Subcutaneous abdominal adipose tissue (tissue), 5 donors: ENCODE measurements around the gene MAPK8IP3.

Experiments used
- H3K27ac ChIP-seq: one replicate; pipeline ENCODE4 v1.7.0; 2013; ENCODE audit warnings: low read depth, mild to moderate bottlenecking, inconsistent platforms, low read length, moderate library complexity
- H3K27me3 ChIP-seq, 5 donors: one replicate each; pipeline ENCODE4 v1.7.0; 2013; ENCODE audit warnings: low read length in 5 of 5, inconsistent platforms in 1 of 5; ENCODE audit not compliant: control insufficient read depth in 5 of 5, insufficient read depth in 4 of 5
- H3K36me3 ChIP-seq, 5 donors: one replicate each; pipeline ENCODE4 v1.7.0; 2013; ENCODE audit warnings: low read length in 5 of 5; ENCODE audit not compliant: control insufficient read depth in 5 of 5, insufficient read depth in 5 of 5
- H3K4me1 ChIP-seq, 5 donors: one replicate each; pipeline ENCODE4 v1.7.0; 2013; ENCODE audit warnings: low read length in 5 of 5, mild to moderate bottlenecking in 3 of 5, moderate library complexity in 1 of 5; ENCODE audit not compliant: control insufficient read depth in 5 of 5, insufficient read depth in 5 of 5
- H3K4me3 ChIP-seq, 5 donors: one replicate each; pipeline ENCODE4 v1.7.0; 2013; ENCODE audit warnings: low read length in 5 of 5, low read depth in 1 of 5
- H3K9ac ChIP-seq, 5 donors: one replicate each; pipeline ENCODE4 v1.7.0; 2013; ENCODE audit warnings: low read length in 5 of 5, mild to moderate bottlenecking in 4 of 5, moderate library complexity in 3 of 5
- H3K9me3 ChIP-seq, 5 donors: one replicate each; pipeline ENCODE4 v1.7.0; 2013; ENCODE audit warnings: low read length in 5 of 5; ENCODE audit not compliant: control insufficient read depth in 5 of 5
- donor health status: healthy.
- donor health status: healthy.
- donor health status: healthy.
- donor health status: healthy.
- donor health status: healthy.

The MAPK8IP3 gene

GRCh38 chr16:1763521-1764511, 57.8 kb downstream of the MAPK8IP3 start:
- peaks cover 0 to 97% (median 87%) of the 10 kb centered on the region in 5 donors for H3K36me3 ChIP-seq
- H3K9me3 ChIP-seq: no peaks in the 10 kb centered on the region
- H3K27ac ChIP-seq: no peak overlapping the region
- H3K27me3 ChIP-seq: no peaks in the 10 kb centered on the region
- H3K4me3 ChIP-seq: no peak overlapping the region
- H3K9ac ChIP-seq: no peak overlapping the region
- H3K4me1 ChIP-seq: no peaks in the 10 kb centered on the region

- Histone ChIP-seq H3K4me3 (no peak overlapping the region), H3K36me3 (peaks cover 0 to 91% (median 84%) of the 10 kb centered on the region in 5 donors), H3K27me3 (no peaks in the 10 kb centered on the region), H3K4me1 (peaks cover 0 to 5% (median 3%) of the 10 kb centered on the region in 5 donors), H3K27ac (no peak overlapping the region), H3K9me3 (no peaks in the 10 kb centered on the region), H3K9ac (no peak overlapping the region)
Observed at GRCh38 chr16:1764971-1765370, 59.0 kb downstream of the MAPK8IP3 start.

GRCh38 chr16:1765826-1766225, 59.8 kb downstream of the MAPK8IP3 start:
- Histone ChIP-seq H3K4me1 (peaks cover 0 to 13% (median 12%) of the 10 kb centered on the region in 5 donors), H3K27me3 (no peaks in the 10 kb centered on the region), H3K9ac (no peak overlapping the region), H3K27ac (no peak overlapping the region), H3K9me3 (no peaks in the 10 kb centered on the region), H3K36me3 (peaks cover 0 to 82% (median 75%) of the 10 kb centered on the region in 5 donors), H3K4me3 (no peak overlapping the region)

GRCh38 chr16:1766231-1766630, 60.2 kb downstream of the MAPK8IP3 start:
- Histone ChIP-seq H3K4me3 (no peak overlapping the region), H3K36me3 (peaks cover 0 to 78% (median 71%) of the 10 kb centered on the region in 5 donors), H3K27me3 (no peaks in the 10 kb centered on the region), H3K9me3 (no peaks in the 10 kb centered on the region), H3K9ac (no peak overlapping the region), H3K4me1 (peaks cover 0 to 14% (median 14%) of the 10 kb centered on the region in 5 donors), H3K27ac (no peak overlapping the region)

GRCh38 chr16:1766701-1767100, 60.7 kb downstream of the MAPK8IP3 start:
- no peak overlapping the region for H3K9ac ChIP-seq
- H3K27ac ChIP-seq: no peak overlapping the region
- peaks cover 0 to 74% (median 68%) of the 10 kb centered on the region in 5 donors for H3K36me3 ChIP-seq
- peaks cover 0 to 15% (median 14%) of the 10 kb centered on the region in 5 donors for H3K4me1 ChIP-seq
- H3K9me3 ChIP-seq: no peaks in the 10 kb centered on the region
- no peak overlapping the region for H3K4me3 ChIP-seq
- no peaks in the 10 kb centered on the region for H3K27me3 ChIP-seq

GRCh38 chr16:1767116-1767994, 61.4 kb downstream of the MAPK8IP3 start:
- Histone ChIP-seq H3K9me3 (no peaks in the 10 kb centered on the region), H3K27me3 (no peaks in the 10 kb centered on the region), H3K4me3 (no peak overlapping the region), H3K4me1 (peaks cover 3 to 21% (median 21%) of the 10 kb centered on the region in 5 donors), H3K27ac (no peak overlapping the region), H3K9ac (no peak overlapping the region), H3K36me3 (peaks cover 0 to 67% (median 62%) of the 10 kb centered on the region in 5 donors)

- peaks cover 0 to 58% (median 53%) of the 10 kb centered on the region in 5 donors for H3K36me3 ChIP-seq
- no peak overlapping the region for H3K9ac ChIP-seq
- H3K4me1 ChIP-seq: peaks cover 3 to 26% (median 23%) of the 10 kb centered on the region in 5 donors
- no peaks in the 10 kb centered on the region for H3K9me3 ChIP-seq
- no peak overlapping the region for H3K4me3 ChIP-seq
- no peaks in the 10 kb centered on the region for H3K27me3 ChIP-seq
- no peak overlapping the region for H3K27ac ChIP-seq
Observed at GRCh38 chr16:1768061-1768766, 62.2 kb downstream of the MAPK8IP3 start.

- H3K4me1 ChIP-seq: peaks cover 5 to 33% (median 28%) of the 10 kb centered on the region in 5 donors
- H3K27ac ChIP-seq: no peak overlapping the region
- H3K9me3 ChIP-seq: no peaks in the 10 kb centered on the region
- no peak overlapping the region for H3K9ac ChIP-seq
- peaks cover 0 to 54% (median 49%) of the 10 kb centered on the region in 5 donors for H3K36me3 ChIP-seq
- H3K27me3 ChIP-seq: no peaks in the 10 kb centered on the region
- H3K4me3 ChIP-seq: no peak overlapping the region
Observed at GRCh38 chr16:1768767-1769401, 62.9 kb downstream of the MAPK8IP3 start.
